B cell (primary cell): ENCODE results near the gene COL19A1. TPM values are rescaled to one million over a fixed set of nuclear protein-coding genes. Genes with fewer than 3 reads are reported as not detected.

Experiments
- ATAC-seq: fragments of 200-7000 bp; cut with Tn5 transposase; one replicate; pipeline ENCODE4 v1.10.0; 2021; ENCODE audit warnings: low read depth, mild to moderate bottlenecking, moderate number of reproducible peaks, moderate library complexity
- CTCF ChIA-PET: fragments of 350-600 bp; sonication (Branson Sonifier 250); formaldehyde crosslinking; loops from one replicate; lab custom pipeline; 2021; ENCODE audit warnings: antibody characterized with exemption, inconsistent platforms; lab: Charles Lee
- POLR2A ChIA-PET: fragments of 350-600 bp; sonication (Branson Sonifier 250); formaldehyde crosslinking; loops from one replicate; lab custom pipeline; 2021; ENCODE audit warnings: antibody characterized with exemption; lab: Charles Lee
- DNase-seq: peaks from one replicate; pipeline ENCODE4 v3.0.0; 2013
- H2AFZ ChIP-seq: 2 replicates; pipeline ENCODE4 v1.6.1; 2012; ENCODE audit warnings: mild to moderate bottlenecking, low read depth, low read length; ENCODE audit not compliant: insufficient read depth, poor library complexity, severe bottlenecking
- H3K27ac ChIP-seq, 2 donors: 1 replicate in 1 of 2; 2 replicates in 1 of 2; pipeline ENCODE4 v1.5.1; 2012 to 2013; ENCODE audit warnings: low read length in 2 of 2, mild to moderate bottlenecking in 2 of 2, moderate library complexity in 1 of 2
- H3K27me3 ChIP-seq, 4 experiments: fragments of 200-600 bp in 1 of 4; sonication (generic) in 1 of 4; replicated peaks in 1 of 4; 1 replicate in 2 of 4; 2 replicates in 2 of 4; pipeline versions ENCODE4 v1.6.1 to v1.7.0; 2013 to 2016; ENCODE audit warnings: low read length in 3 of 4, mild to moderate bottlenecking in 2 of 4, mixed read lengths in 1 of 4, moderate library complexity in 1 of 4; ENCODE audit not compliant: insufficient read depth in 4 of 4, control insufficient read depth in 3 of 4; ENCODE audit errors: control extremely low read depth in 1 of 4
- H3K36me3 ChIP-seq, 2 experiments: replicated peaks in 1 of 2; 1 replicate in 1 of 2; 2 replicates in 1 of 2; pipeline versions ENCODE4 v1.6.1 to v1.7.1; 2013; ENCODE audit warnings: low read length in 1 of 2; ENCODE audit not compliant: insufficient read depth in 2 of 2, control insufficient read depth in 1 of 2; ENCODE audit errors: control extremely low read depth in 1 of 2, extremely low read depth in 1 of 2
- H3K4me1 ChIP-seq, 2 donors: fragments of 200-600 bp in 1 of 2; sonication (generic) in 1 of 2; 1 replicate in 1 of 2; 2 replicates in 1 of 2; pipeline versions ENCODE4 v1.5.1 to v1.6.1; 2013 to 2017; ENCODE audit warnings: low read length in 2 of 2; ENCODE audit not compliant: control insufficient read depth in 2 of 2, insufficient read depth in 2 of 2
- H3K4me2 ChIP-seq: replicated peaks from 2 replicates; pipeline ENCODE3; 2012; ENCODE audit warnings: mild to moderate bottlenecking, low read depth, low read length; ENCODE audit not compliant: poor library complexity, severe bottlenecking
- H3K4me3 ChIP-seq, 5 experiments: fragments of 200-600 bp in 1 of 5; sonication (generic) in 1 of 5; 1 replicate in 3 of 5; 2 replicates in 2 of 5; pipeline versions ENCODE4 v1.5.1 to v1.7.0; 2011 to 2016; ENCODE audit warnings: low read length in 4 of 5, mild to moderate bottlenecking in 4 of 5, low read depth in 2 of 5, control low read depth in 1 of 5, moderate library complexity in 1 of 5; ENCODE audit not compliant: insufficient read depth in 1 of 5; ENCODE audit errors: control extremely low read depth in 1 of 5, extremely low read depth in 1 of 5
- H3K79me2 ChIP-seq: fragments of 200-600 bp; sonication (generic); one replicate; pipeline ENCODE4 v1.6.0; 2016; ENCODE audit warnings: low read length; ENCODE audit not compliant: control insufficient read depth, insufficient read depth
- H3K9ac ChIP-seq: fragments of 200-600 bp; sonication (generic); 2 replicates; pipeline ENCODE4 v1.6.1; 2017; ENCODE audit warnings: mild to moderate bottlenecking, low read length, moderate library complexity
- H3K9me3 ChIP-seq, 3 donors: one replicate each; pipeline versions ENCODE4 v1.6.1 to v1.7.1; 2013; ENCODE audit warnings: low read length in 2 of 3; ENCODE audit not compliant: control insufficient read depth in 2 of 3, insufficient read depth in 1 of 3; ENCODE audit errors: control extremely low read depth in 1 of 3
- H4K20me1 ChIP-seq: 2 replicates; pipeline ENCODE4 v1.6.0; 2012; ENCODE audit warnings: mild to moderate bottlenecking, low read length; ENCODE audit not compliant: insufficient read depth, control insufficient read depth, poor library complexity, severe bottlenecking
- H3K27ac Mint-ChIP-seq: one replicate; pipeline ENCODE4 v1.8.0; 2021; ENCODE audit warnings: mixed read lengths
- H3K27me3 Mint-ChIP-seq: one replicate; pipeline ENCODE4 v1.8.0; 2021; ENCODE audit warnings: mixed read lengths
- H3K4me1 Mint-ChIP-seq: one replicate; pipeline ENCODE4 v1.8.0; 2021; ENCODE audit warnings: mixed read lengths
- H3K4me3 Mint-ChIP-seq: one replicate; pipeline ENCODE4 v1.8.0; 2021; ENCODE audit warnings: mixed read lengths
- H3K9me3 Mint-ChIP-seq: one replicate; pipeline ENCODE4 v1.8.0; 2022; ENCODE audit warnings: mixed read lengths; ENCODE audit not compliant: insufficient read depth
- CTCF ChIP-seq: fragments of 200-600 bp; IDR thresholded peaks from one replicate; pipeline ENCODE4 v1.8.0; 2022; ENCODE audit warnings: antibody characterized with exemption, mild to moderate bottlenecking
- EZH2 ChIP-seq: IDR thresholded peaks from 2 replicates; pipeline ENCODE4 v1.6.1; 2012; ENCODE audit warnings: borderline replicate concordance, low read depth, mild to moderate bottlenecking, moderate library complexity, low read length; ENCODE audit not compliant: insufficient read depth, poor library complexity, severe bottlenecking
- WGBS: methylation state at CpG from one replicate; pipeline ENCODE4 v1.1.5; 2013; ENCODE audit warnings: missing lambda C conversion rate; ENCODE audit not compliant: insufficient coverage; 5-methylcytosine and 5-hydroxymethylcytosine counted together
- intact Hi-C: fragments of 100-400 bp; cut with micrococcal nuclease; formaldehyde crosslinking; loops from one replicate; pipeline ENCODE4 v1.10.0; 2022
- polyA plus RNA-seq: library from polyadenylated mRNA; depleted of rRNA; stranded (reverse); fragments of >200 nt; gene quantifications from 2 replicates; pipeline ENCODE4 v1.2.3, GENCODE V29; 2012
- total RNA-seq, 2 donors: library from RNA; stranded (reverse); fragments of 120-200 nt in 1 of 2; gene quantifications; 1 replicate in 1 of 2; 2 replicates in 1 of 2; pipeline versions ENCODE4 v1.2.3 to v1.2.4, GENCODE V29; 2013 to 2022

Gene COL19A1
- total and polyA plus RNA-seq, 2 donors (not counting 1 experiment from before 2014, with no cell fraction given) = 14.6 to 61.4 TPM

DNA sequence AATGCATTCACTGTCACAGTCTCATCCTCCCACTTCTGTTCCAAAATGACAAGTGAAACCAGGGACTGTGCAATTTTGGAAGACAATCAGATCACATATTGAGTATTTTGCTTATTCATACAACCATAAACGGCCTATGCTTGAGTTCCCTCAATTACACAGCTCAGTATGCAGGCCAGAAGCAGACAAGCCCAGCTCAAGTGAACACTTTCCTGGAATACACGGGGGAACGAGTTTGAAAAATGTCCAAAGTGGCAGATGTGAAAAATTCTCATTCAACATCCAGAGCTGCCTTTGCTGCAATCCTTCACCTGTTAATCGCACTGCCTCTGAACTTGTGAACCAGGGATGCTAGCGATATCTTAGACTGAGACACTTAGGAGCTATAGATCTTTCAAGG is 246.4 kb downstream of the COL19A1 start:
- Histone ChIP-seq H3K9ac (no peak overlapping the region), H3K9me3 (no peaks in the 10 kb centered on the region), H3K4me3 (no peak overlapping the region), H3K27ac (no peak overlapping the region), H3K27me3 (no peaks in the 10 kb centered on the region), H2AFZ (no peak overlapping the region), H3K4me1 (no peaks in the 10 kb centered on the region), H3K4me2 (no peak overlapping the region), H3K79me2 (no peaks in the 10 kb centered on the region), H3K36me3 (peaks cover 0 to 20% of the 10 kb centered on the region in 2 experiments), H4K20me1 (no peaks in the 10 kb centered on the region)
- H3K4me1 Mint-ChIP-seq = peaks cover 4% of the 10 kb centered on the region
- ATAC-seq (no peak), DNase-seq (no peak)
- no peaks in the 10 kb centered on the region for H3K9me3 Mint-ChIP-seq
- ChIA-PET POLR2A (no interaction called here), CTCF (no interaction called here)
- H3K27ac Mint-ChIP-seq = no peak overlapping the region
- H3K4me3 Mint-ChIP-seq = no peak overlapping the region
- no peaks in the 10 kb centered on the region for H3K27me3 Mint-ChIP-seq
- intact Hi-C loops = no loop called here
- 84% methylated on average over 5 of the region's 5 CpGs for whole genome bisulfite sequencing
- TF ChIP-seq EZH2 = no peak
- TF ChIP-seq CTCF = no peak

DNA sequence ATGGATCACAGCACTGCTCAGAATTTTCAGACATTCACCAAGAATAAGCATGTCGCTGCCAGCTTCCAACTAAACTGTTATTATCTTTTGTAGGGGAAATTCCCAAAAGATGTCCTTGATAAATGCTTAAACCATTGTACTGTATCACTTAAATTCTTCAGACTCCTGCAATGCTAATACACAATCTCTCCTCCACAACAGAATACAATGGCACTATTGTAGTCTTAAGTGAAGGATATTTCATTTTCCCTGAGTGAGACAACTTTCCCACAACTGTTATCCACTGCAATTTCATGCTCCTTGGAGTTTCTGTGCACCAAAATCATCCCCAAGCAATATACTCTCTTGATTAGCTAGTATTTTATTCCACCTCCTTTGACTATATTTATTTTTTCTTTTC is 246.8 kb downstream of the COL19A1 start:
- Mint-ChIP-seq H3K4me1 (peaks cover 1% of the 10 kb centered on the region), H3K4me3 (no peak overlapping the region), H3K27ac (no peak overlapping the region), H3K9me3 (no peaks in the 10 kb centered on the region), H3K27me3 (no peaks in the 10 kb centered on the region)
- Histone ChIP-seq H3K27me3 (no peaks in the 10 kb centered on the region), H3K9me3 (no peaks in the 10 kb centered on the region), H3K36me3 (peaks cover 0 to 20% of the 10 kb centered on the region in 2 experiments), H3K4me3 (no peak overlapping the region), H3K4me1 (no peaks in the 10 kb centered on the region), H4K20me1 (no peaks in the 10 kb centered on the region), H2AFZ (no peak overlapping the region), H3K4me2 (no peak overlapping the region), H3K79me2 (no peaks in the 10 kb centered on the region), H3K9ac (no peak overlapping the region), H3K27ac (no peak overlapping the region)
- ATAC-seq (no peak), DNase-seq (no peak)
- TF ChIP-seq CTCF (no peak), EZH2 (no peak)
- CTCF ChIA-PET = no interaction called here
- intact Hi-C loops = no loop called here
- POLR2A ChIA-PET = no interaction called here
- WGBS = no CpG with 5 or more reads among the region's 1 CpG
